Uterus (tissue), 2 donors: ENCODE measurements around the gene PFKFB2.

Experiments
- POLR2A ChIP-seq, 2 donors: fragments of 450-650 bp; IDR thresholded peaks; one replicate each; pipeline ENCODE4 v1.6.1; 2016; ENCODE audit warnings: antibody characterized with exemption in 2 of 2, mild to moderate bottlenecking in 1 of 2, moderate library complexity in 1 of 2
- TF ChIP-seq, protein P1 (sequence below), 4 experiments: fragments of 200-600 bp in 2 of 4; fragments of 450-650 bp in 2 of 4; sonication (generic) in 2 of 4; IDR thresholded peaks; one replicate each; pipeline ENCODE4 v1.5.1; 2016 to 2019; ENCODE audit warnings: antibody characterized with exemption in 4 of 4, mild to moderate bottlenecking in 2 of 4, moderate library complexity in 1 of 4

- TF ChIP-seq, protein P1, sequence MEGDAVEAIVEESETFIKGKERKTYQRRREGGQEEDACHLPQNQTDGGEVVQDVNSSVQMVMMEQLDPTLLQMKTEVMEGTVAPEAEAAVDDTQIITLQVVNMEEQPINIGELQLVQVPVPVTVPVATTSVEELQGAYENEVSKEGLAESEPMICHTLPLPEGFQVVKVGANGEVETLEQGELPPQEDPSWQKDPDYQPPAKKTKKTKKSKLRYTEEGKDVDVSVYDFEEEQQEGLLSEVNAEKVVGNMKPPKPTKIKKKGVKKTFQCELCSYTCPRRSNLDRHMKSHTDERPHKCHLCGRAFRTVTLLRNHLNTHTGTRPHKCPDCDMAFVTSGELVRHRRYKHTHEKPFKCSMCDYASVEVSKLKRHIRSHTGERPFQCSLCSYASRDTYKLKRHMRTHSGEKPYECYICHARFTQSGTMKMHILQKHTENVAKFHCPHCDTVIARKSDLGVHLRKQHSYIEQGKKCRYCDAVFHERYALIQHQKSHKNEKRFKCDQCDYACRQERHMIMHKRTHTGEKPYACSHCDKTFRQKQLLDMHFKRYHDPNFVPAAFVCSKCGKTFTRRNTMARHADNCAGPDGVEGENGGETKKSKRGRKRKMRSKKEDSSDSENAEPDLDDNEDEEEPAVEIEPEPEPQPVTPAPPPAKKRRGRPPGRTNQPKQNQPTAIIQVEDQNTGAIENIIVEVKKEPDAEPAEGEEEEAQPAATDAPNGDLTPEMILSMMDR (IDR thresholded peaks at IDR 0.05): no peak
- TF ChIP-seq POLR2A (IDR thresholded peaks at IDR 0.05): no peak
These were observed 42.3 kb upstream of the PFKFB2 start for GRCh38 chr1:207010726-207011125.
